HEK293 (cell line): ENCODE results near the gene RBMS3.
A peak's percentile ranks its signal among the peaks of the same experiment; 100 is the strongest.

Experiments used
- CTCF ChIA-PET: fragments of 350-600 bp; formaldehyde crosslinking; extraction: SDS; loops from one replicate; lab custom pipeline; 2021; ENCODE audit warnings: antibody characterized with exemption; lab: Yijun Ruan, JAX
- POLR2A ChIA-PET: fragments of 300-600 bp; formaldehyde crosslinking; extraction: SDS; loops from one replicate; lab custom pipeline; 2020; ENCODE audit warnings: antibody characterized with exemption, inconsistent platforms; lab: Yijun Ruan, JAX
- H3K27ac ChIP-seq: fragments of 200-500 bp; sonication (Bioruptor generic); 2 replicates; pipeline ENCODE4 v1.5.1; 2014; ENCODE audit warnings: low read depth, low read length, control low read depth, inconsistent platforms; ENCODE audit errors: extremely low read depth
- H3K36me3 ChIP-seq, 2 experiments: fragments of 200-500 bp in 1 of 2; sonication (Bioruptor generic) in 1 of 2; 1 replicate in 1 of 2; 2 replicates in 1 of 2; pipeline ENCODE4 v1.5.1; 2014 to 2017; ENCODE audit warnings: inconsistent platforms in 2 of 2, low read length in 2 of 2; ENCODE audit not compliant: control insufficient read depth in 2 of 2, insufficient read depth in 1 of 2
- H3K4me1 ChIP-seq: fragments of 200-500 bp; sonication (Bioruptor generic); 2 replicates; pipeline ENCODE4 v1.5.1; 2014; ENCODE audit warnings: mild to moderate bottlenecking, low read length, inconsistent platforms; ENCODE audit not compliant: control insufficient read depth, insufficient read depth
- H3K4me3 ChIP-seq: 2 replicates; pipeline ENCODE4 v1.5.1; 2011; ENCODE audit warnings: low read depth, mild to moderate bottlenecking, control low read depth, low read length, moderate library complexity
- H3K9me3 ChIP-seq: fragments of 200-500 bp; sonication (Bioruptor generic); 2 replicates; pipeline ENCODE4 v1.5.1; 2014; ENCODE audit warnings: low read depth, low read length, inconsistent platforms; ENCODE audit not compliant: control insufficient read depth, insufficient read depth
- EGR2 ChIP-seq: fragments of 450-650 bp; formaldehyde crosslinking; IDR thresholded peaks from 2 replicates; pipeline ENCODE4 v1.5.1; 2016; ENCODE audit warnings: low read depth, missing biosample characterization, missing genetic modification characterization
- GLI4 ChIP-seq: fragments of 450-650 bp; formaldehyde crosslinking; IDR thresholded peaks from 2 replicates; pipeline ENCODE4 v1.5.1; 2016; ENCODE audit warnings: missing biosample characterization, missing genetic modification characterization
- KLF10 ChIP-seq: fragments of 450-650 bp; IDR thresholded peaks from 2 replicates; pipeline ENCODE4 v1.5.1; 2018; ENCODE audit warnings: missing biosample characterization, mild to moderate bottlenecking, missing genetic modification characterization
- MYNN ChIP-seq: fragments of 450-650 bp; formaldehyde crosslinking; IDR thresholded peaks from 2 replicates; pipeline ENCODE4 v1.5.1; 2016; ENCODE audit warnings: missing biosample characterization, missing genetic modification characterization, borderline replicate concordance
- SP7 ChIP-seq: fragments of 450-650 bp; formaldehyde crosslinking; IDR thresholded peaks from 2 replicates; pipeline ENCODE4 v1.5.1; 2016; ENCODE audit warnings: missing biosample characterization, missing genetic modification characterization
- ZBTB7A ChIP-seq: fragments of 450-650 bp; formaldehyde crosslinking; IDR thresholded peaks from 2 replicates; pipeline ENCODE4 v1.5.1; 2016; ENCODE audit warnings: low read depth, missing biosample characterization, missing genetic modification characterization
- ZIC2 ChIP-seq: fragments of 450-650 bp; formaldehyde crosslinking; IDR thresholded peaks from 2 replicates; pipeline ENCODE4 v1.5.1; 2016; ENCODE audit warnings: missing biosample characterization, missing genetic modification characterization
- ZNF112 ChIP-seq: fragments of 450-650 bp; formaldehyde crosslinking; IDR thresholded peaks from 2 replicates; pipeline ENCODE4 v1.5.0; 2017; ENCODE audit warnings: missing biosample characterization, missing genetic modification characterization
- ZNF2 ChIP-seq: fragments of 450-650 bp; formaldehyde crosslinking; IDR thresholded peaks from 2 replicates; pipeline ENCODE4 v1.5.1; 2016; ENCODE audit warnings: missing biosample characterization, missing genetic modification characterization
- ZNF221 ChIP-seq: fragments of 450-650 bp; formaldehyde crosslinking; IDR thresholded peaks from 2 replicates; pipeline ENCODE4 v1.5.1; 2017; ENCODE audit warnings: missing biosample characterization, missing genetic modification characterization, borderline replicate concordance
- ZNF223 ChIP-seq: fragments of 450-650 bp; formaldehyde crosslinking; IDR thresholded peaks from 2 replicates; pipeline ENCODE4 v1.5.1; 2016; ENCODE audit warnings: missing biosample characterization, missing genetic modification characterization
- ZNF366 ChIP-seq: fragments of 450-650 bp; formaldehyde crosslinking; conservative IDR thresholded peaks from 2 replicates; pipeline ENCODE4 v1.5.1; 2016; ENCODE audit warnings: missing biosample characterization, missing genetic modification characterization
- ZNF416 ChIP-seq: fragments of 450-650 bp; formaldehyde crosslinking; IDR thresholded peaks from 2 replicates; pipeline ENCODE4 v1.5.1; 2016; ENCODE audit warnings: missing biosample characterization, missing genetic modification characterization
- ZNF48 ChIP-seq: fragments of 450-650 bp; formaldehyde crosslinking; IDR thresholded peaks from 2 replicates; pipeline ENCODE4 v1.5.1; 2016; ENCODE audit warnings: missing biosample characterization, missing genetic modification characterization
- ZNF501 ChIP-seq: fragments of 450-650 bp; formaldehyde crosslinking; IDR thresholded peaks from 2 replicates; pipeline ENCODE4 v1.5.1; 2016; ENCODE audit warnings: missing biosample characterization, missing genetic modification characterization
- ZNF664 ChIP-seq: fragments of 450-650 bp; formaldehyde crosslinking; IDR thresholded peaks from 2 replicates; pipeline ENCODE4 v1.5.1; 2016; ENCODE audit warnings: missing biosample characterization, missing genetic modification characterization
- ZNF776 ChIP-seq: fragments of 450-650 bp; formaldehyde crosslinking; IDR thresholded peaks from 2 replicates; pipeline ENCODE4 v1.5.0; 2017; ENCODE audit warnings: missing biosample characterization, missing genetic modification characterization, borderline replicate concordance
- ZNF777 ChIP-seq: fragments of 450-650 bp; formaldehyde crosslinking; IDR thresholded peaks from 2 replicates; pipeline ENCODE4 v1.5.1; 2017; ENCODE audit warnings: missing biosample characterization, missing genetic modification characterization, borderline replicate concordance
- ZNF785 ChIP-seq: fragments of 450-650 bp; formaldehyde crosslinking; IDR thresholded peaks from 2 replicates; pipeline ENCODE4 v1.5.1; 2016; ENCODE audit warnings: missing biosample characterization, missing genetic modification characterization
- ZSCAN30 ChIP-seq: fragments of 450-650 bp; IDR thresholded peaks from 2 replicates; pipeline ENCODE4 v1.5.1; 2018; ENCODE audit warnings: missing biosample characterization, mild to moderate bottlenecking, missing genetic modification characterization, moderate library complexity
- ZSCAN4 ChIP-seq: fragments of 450-650 bp; formaldehyde crosslinking; IDR thresholded peaks from 2 replicates; pipeline ENCODE4 v1.5.1; 2017; ENCODE audit warnings: missing biosample characterization, missing genetic modification characterization
- TF ChIP-seq, protein P1 (sequence below): fragments of 450-650 bp; formaldehyde crosslinking; IDR thresholded peaks from 2 replicates; pipeline ENCODE4 v1.5.1; 2017; ENCODE audit warnings: missing biosample characterization, missing genetic modification characterization

RBMS3 gene

DNA sequence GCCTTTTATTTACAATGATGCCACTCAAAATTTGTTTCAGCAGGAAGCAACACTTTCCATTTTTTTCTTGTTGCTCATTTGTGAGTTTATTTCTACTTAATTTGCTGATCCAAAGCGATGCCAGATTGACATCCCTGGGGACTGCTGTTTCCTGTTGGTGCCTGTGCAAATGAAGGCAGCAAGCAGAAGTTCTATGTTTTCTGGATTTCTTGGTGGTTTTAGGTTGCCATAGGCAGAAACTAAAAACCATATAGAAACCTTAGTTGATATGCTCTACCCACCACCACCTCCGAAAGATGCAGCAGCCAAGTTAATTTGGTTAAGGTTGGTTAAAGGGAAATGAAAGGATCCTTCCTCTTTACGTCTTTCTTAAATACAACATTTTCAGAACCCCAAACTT lies 356.2 kb downstream of the RBMS3 start:
- no peak for TF ChIP-seq ZNF48
- TF ChIP-seq ZNF664, result no peak
- no peak for TF ChIP-seq ZNF785 (tag by site-specific recombination)
- no peak for TF ChIP-seq SP7 (tag by site-specific recombination)
- TF ChIP-seq ZNF112 (tag by site-specific recombination), result no peak
- no peak for TF ChIP-seq KLF10
- TF ChIP-seq ZNF221 (tag by site-specific recombination), result no peak
- TF ChIP-seq ZNF366 (tag by site-specific recombination), result no peak
- Histone ChIP-seq H3K4me1 (peaks cover 2% of the 10 kb centered on the region; the same call in 1 of the 2 replicates), H3K36me3 (no peaks in the 10 kb centered on the region), H3K9me3 (no peaks in the 10 kb centered on the region), H3K4me3 (no peak overlapping the region), H3K27ac (no peak overlapping the region)
- POLR2A ChIA-PET, result no interaction called here
- CTCF ChIA-PET, result no interaction called here

DNA sequence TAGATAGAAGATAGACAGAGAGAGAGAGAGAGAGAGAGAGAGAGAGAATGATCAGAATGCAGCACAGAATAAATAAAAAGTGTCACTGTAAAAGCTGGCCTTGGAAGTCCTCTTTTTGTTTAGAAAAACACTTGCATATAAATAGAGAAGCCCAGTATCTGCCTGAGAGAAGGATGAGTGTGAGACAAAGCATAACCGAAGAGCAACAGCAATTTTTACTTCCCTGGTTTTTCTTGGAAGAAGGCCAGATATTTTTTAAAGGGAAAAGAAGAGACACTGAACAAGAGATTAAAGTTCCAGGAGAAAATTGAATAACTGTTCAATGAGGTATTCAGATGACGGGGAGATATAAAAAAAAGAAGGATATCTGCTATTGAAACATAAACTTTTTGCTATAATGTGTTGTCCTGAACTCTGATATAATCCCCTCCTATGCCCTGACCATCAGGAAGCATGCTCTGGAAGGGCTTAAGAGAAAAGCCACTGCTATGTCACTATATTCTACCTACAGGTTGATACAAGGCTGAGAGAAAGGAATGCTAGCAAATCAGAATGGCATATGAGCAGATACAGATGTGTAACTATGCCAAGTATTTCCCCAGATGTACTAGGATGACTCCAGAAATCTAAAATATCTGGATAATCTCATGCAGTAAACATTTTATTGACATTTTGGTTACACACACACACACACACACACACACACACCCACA lies 358.9 kb downstream of the RBMS3 start:
- peaks cover 6% of the 10 kb centered on the region; the same call in 1 of the 2 replicates for H3K4me1 ChIP-seq
- ChIA-PET POLR2A (no interaction called here), CTCF (no interaction called here)
- TF ChIP-seq ZNF664 (no peak), ZIC2 (tag by site-specific recombination) (no peak), ZNF776 (tag by site-specific recombination) (no peak), ZSCAN30 (no peak), GLI4 (tag by site-specific recombination) (no peak), ZSCAN4 (tag by site-specific recombination) (peak; percentile 45), ZNF501 (tag by site-specific recombination) (no peak), ZNF2 (tag by site-specific recombination) (no peak), ZBTB7A (tag by site-specific recombination) (no peak), EGR2 (peak; percentile 17; the same call in 1 of the 2 replicates), ZNF777 (tag by site-specific recombination) (no peak), SP7 (tag by site-specific recombination) (no peak), MYNN (no peak), ZNF223 (tag by site-specific recombination) (no peak), ZNF416 (no peak)
- TF ChIP-seq, protein P1, sequence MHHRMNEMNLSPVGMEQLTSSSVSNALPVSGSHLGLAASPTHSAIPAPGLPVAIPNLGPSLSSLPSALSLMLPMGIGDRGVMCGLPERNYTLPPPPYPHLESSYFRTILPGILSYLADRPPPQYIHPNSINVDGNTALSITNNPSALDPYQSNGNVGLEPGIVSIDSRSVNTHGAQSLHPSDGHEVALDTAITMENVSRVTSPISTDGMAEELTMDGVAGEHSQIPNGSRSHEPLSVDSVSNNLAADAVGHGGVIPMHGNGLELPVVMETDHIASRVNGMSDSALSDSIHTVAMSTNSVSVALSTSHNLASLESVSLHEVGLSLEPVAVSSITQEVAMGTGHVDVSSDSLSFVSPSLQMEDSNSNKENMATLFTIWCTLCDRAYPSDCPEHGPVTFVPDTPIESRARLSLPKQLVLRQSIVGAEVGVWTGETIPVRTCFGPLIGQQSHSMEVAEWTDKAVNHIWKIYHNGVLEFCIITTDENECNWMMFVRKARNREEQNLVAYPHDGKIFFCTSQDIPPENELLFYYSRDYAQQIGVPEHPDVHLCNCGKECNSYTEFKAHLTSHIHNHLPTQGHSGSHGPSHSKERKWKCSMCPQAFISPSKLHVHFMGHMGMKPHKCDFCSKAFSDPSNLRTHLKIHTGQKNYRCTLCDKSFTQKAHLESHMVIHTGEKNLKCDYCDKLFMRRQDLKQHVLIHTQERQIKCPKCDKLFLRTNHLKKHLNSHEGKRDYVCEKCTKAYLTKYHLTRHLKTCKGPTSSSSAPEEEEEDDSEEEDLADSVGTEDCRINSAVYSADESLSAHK, result no peak
- H3K4me3 ChIP-seq, result no peak overlapping the region
- no peaks in the 10 kb centered on the region for H3K36me3 ChIP-seq
- no peak overlapping the region for H3K27ac ChIP-seq
- no peaks in the 10 kb centered on the region for H3K9me3 ChIP-seq
